Measurements from ENCODE around the gene RNF227.
"Not testable (repeated sequence)": the region's sequence is repeated elsewhere in the genome, so short reads cannot be mapped to it uniquely, and the experiment has no call there.

Gene RNF227

GRCh38 chr17:7888184-7888920, 27.7 kb downstream of the RNF227 start, which contains the start of gene CHD3:
Gene CHD3, plus strand, starts transcription at chr17:7888789. Its CDS starts 212 bp downstream, at chr17:7889001.
- no peak for DNase-seq (ENCODE audit: low read depth)

GRCh38 chr17:7887482-7888183, 28.5 kb downstream of the RNF227 start:
- peak; percentile 94 for DNase-seq (ENCODE audit: low read depth)

- no peak for DNase-seq (ENCODE audit: low read depth)
Observed at GRCh38 chr17:7887038-7887481, 29.0 kb downstream of the RNF227 start.

DNA sequence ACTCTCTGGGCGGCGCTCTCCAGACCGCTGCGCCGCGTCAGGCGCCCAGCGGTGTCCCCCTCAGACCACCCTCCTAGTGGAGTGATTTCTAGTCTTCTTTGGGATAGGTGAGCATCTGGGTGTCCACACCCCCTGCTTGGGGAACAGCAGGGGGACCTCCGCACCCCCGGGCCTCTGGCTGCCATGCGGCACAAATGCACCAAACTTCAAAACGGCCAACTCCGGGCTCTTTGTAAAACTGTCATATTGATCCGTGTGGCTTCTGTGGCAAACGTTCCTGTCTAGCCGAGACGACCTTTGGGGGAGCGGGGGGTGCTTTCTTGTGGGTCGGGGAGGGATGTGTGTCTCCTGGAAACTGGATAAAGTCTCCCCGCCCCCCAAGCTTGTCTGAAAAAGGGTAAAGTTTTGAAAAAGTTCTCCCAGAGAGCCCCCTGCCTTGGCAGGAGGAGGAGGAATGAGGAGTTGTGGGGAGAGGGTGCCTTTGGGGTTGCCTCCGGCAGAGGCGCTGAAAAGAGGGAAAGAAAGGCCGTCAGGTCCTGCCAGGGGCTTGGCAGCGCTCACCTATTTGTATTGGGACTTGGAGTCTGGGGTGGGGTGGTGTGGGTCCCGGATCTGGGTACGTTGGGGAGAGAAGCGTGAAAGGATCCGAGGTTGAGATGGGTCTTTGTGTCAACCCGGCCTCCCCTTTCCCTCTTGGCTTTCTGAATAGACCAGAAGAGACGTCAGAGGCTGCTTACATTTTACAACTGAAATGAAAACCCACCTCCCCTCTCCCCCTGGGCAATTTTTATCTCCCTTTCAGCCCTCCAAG, 29.7 kb downstream of the RNF227 start:
- DNase-seq (ENCODE audit: low read depth), result no peak

GRCh38 chr17:7885367-7886226, 30.5 kb downstream of the RNF227 start:
- DNase-seq (ENCODE audit: low read depth), result no peak

GRCh38 chr17:7884581-7885366, 31.3 kb downstream of the RNF227 start:
- no peak for DNase-seq (ENCODE audit: low read depth)

DNA sequence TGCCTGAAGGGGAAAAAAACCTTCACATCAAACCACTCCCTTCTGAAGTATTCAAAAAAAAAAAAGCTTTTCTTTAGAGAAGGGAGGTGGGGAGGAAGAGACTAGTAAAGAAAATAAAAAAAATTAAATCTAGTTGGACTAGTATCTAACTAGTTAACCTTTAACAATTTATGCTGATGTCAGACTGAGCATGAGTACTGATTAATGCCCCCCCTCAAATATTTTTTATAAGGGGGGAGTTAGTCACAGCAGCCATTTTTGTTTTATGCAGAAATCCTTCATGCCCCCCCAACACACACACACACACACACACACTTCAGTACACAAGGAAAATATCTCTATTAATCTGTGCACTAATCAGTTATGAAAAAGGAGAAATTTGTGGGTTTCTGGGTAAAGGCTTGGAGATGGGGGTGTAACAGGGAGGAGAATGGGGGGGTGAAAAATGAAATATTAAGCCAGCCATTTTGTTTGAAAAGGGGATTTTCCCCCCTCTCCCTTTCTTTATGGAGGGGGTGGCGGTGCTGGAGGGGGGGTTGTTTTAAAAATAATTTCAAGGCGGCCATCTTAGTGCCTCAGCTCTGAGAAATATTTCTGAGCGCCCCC, 32.2 kb downstream of the RNF227 start:
- DNase-seq (ENCODE audit: low read depth), result no peak

DNA sequence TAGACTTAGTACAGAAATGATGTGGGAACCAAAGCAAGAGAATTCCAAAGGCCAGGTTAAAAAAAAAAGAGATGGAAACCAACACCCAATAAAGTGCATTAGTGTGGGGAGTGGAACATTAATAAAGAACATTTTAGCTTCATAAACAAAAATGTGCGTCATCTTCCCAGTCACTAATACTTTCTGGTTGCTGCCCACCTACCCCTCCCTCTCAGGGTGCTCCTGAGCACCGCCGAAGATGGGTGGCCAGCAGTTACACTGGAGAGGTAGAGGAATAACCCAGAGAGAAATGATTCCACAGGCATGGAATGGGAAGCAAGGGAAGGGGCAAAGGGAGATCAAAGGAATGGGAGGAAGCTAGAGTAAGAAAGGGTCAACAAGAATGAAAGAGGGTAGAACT, 33.5 kb downstream of the RNF227 start:
- no peak for DNase-seq (ENCODE audit: low read depth)

GRCh38 chr17:7882068-7882467, 34.0 kb downstream of the RNF227 start:
- no peak for DNase-seq (ENCODE audit: low read depth)

GRCh38 chr17:7881276-7882054, 34.6 kb downstream of the RNF227 start:
- DNase-seq (ENCODE audit: low read depth), result no peak

DNA sequence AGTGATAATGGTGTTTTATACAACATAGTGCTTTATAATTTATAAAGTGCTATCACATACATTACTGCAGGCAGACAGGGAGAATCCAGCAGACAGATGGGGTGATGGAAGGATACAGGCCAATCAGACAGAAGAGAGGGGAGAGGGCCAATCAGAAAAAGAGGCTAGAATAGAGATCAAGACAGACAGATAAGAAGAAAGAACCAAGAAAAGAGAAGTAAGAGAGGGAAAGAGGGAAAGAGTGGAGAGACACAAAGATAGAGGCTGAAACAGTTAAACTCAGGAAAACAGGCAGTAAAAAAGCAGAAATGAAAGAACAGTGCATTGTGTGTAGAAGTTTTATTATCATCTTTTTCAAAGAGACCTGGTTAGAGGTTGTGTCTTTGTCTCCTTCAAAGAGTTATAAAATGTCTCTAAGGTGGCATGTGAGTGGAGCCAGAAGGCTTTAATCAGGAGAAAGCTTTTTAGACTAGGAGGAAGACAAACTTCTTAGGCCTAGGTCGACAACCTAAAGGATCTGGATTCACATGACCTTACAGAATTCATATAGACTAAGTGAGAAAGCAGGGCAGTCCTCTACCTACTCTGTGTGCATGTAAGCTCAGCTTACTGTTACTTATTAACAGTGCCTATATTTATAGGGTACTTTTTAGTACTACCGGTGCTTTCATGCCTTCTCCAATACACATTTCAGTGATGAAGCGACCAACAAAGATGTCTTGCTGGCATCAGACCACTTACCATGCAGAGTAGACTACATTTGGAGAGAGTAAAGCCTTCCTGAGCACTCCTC, 35.8 kb downstream of the RNF227 start:
- DNase-seq (ENCODE audit: low read depth), result no peak

- DNase-seq (ENCODE audit: low read depth), result no peak
Observed at GRCh38 chr17:7878234-7878633, 37.9 kb downstream of the RNF227 start.

GRCh38 chr17:7875804-7876370, 40.2 kb downstream of the RNF227 start:
- no peak for DNase-seq (ENCODE audit: low read depth)

- no peak for DNase-seq (ENCODE audit: low read depth)
Observed at GRCh38 chr17:7873051-7873450, 43.0 kb downstream of the RNF227 start.

- no peak for DNase-seq (ENCODE audit: low read depth)
Observed at GRCh38 chr17:7867881-7868329, 48.2 kb downstream of the RNF227 start.

DNA sequence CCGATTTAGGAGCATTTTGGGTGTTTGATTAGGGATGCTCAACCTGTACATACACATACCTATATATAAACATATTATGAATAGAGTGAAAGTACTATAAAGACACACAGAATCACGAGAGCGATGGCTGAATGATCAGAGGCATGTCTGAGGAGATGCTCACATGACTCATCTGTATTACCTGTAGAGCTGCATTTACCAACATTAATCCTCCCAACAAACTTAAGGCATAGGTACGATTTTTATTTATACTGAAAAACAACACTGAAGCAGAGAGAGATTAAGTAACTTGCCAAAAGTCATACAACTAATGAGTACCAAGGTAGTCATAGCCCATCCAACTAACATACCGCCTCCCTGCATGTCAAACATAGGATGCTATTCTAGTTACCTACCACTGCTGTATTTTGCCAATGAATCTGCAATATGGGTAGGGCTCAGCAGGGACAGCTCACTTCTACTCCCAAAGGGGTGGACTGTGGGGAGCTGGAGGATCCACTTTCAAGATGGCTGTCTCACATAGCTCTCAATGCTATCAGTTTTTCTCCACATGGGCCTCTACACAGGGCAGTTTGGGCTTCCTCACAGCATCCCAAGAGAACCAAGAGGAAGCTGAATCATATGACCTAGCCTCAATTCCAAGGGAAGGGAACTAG, 51.0 kb downstream of the RNF227 start:
- no peak for DNase-seq (ENCODE audit: low read depth)

DNA sequence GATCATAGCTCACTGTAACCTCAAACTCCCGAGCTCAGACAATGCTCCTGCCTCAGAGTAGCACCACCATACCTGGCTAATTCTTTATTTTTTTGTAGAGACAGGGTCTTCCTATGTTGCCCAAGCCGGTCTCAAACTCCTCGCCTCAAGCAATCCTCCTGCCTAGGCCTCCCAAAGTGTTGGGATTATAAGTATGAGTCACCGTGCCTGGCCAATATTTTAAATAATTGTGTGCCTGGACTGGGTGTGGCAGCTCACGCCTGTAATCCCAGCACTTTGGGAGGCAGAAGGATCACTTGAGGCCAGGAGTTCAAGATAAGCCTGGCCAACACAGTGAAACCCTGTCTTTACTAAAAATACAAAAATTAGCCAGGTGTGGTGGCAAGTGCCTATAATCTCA, 51.7 kb downstream of the RNF227 start:
- not testable (repeated sequence) for DNase-seq (ENCODE audit: low read depth)

Measured in fibroblast of the conjunctiva (primary cell).